T-helper 22 cell (primary cell): ENCODE measurements around the gene DEFB124.
A peak's percentile ranks its signal among the peaks of the same experiment; 100 is the strongest.
"Not testable (repeated sequence)": the region's sequence is repeated elsewhere in the genome, so short reads cannot be mapped to it uniquely, and the experiment has no call there.

Experiments used
- DNase-seq: peaks from one replicate; pipeline ENCODE4 v3.0.0-alpha.2; 2020; ENCODE audit warnings: low read depth

Gene DEFB124, protein sequence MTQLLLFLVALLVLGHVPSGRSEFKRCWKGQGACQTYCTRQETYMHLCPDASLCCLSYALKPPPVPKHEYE

DNA sequence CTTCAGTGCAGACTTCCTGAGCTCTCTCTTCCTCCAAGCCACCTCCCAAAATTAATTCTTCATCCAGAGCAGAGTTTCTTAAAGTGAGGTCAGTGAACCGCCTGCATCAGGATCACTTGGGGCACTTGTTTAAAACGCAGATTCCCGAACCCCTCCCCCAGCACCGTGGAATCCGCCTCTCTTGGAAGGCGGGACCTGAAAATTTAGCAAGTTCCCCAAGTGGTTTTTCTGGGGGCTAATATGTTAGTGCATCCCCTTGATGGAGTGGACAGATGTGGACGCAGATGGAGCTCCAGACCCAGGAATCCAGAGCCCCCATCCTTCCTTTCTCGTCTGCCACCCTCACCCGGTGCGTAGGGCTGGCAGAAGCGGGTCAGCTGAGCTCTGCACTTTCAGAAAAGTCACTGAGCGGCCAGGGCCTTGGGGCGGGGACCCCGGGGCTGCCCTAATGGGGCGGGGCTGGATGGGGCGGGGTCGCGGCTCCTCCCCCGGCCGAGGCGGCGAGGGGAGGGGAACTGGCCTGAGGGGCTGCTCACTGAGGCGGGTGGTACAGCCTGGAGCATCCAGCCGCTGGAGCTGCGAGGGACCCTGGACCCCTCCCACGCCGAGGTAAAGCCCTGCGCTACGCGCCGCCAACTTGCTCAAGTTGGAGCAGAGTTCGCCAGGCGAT is at the start of gene DEFB124, which contains the start of gene REM1:
TSS of gene DEFB124 (minus strand) at position 370 of the 670 bp plus-strand sequence. CDS start 2,114 bp downstream, outside the sequence.
TSS of gene REM1 (plus strand) at position 531 of the 670 bp plus-strand sequence. CDS start 1,158 bp downstream, outside the sequence.
- DNase-seq = no peak

DNA sequence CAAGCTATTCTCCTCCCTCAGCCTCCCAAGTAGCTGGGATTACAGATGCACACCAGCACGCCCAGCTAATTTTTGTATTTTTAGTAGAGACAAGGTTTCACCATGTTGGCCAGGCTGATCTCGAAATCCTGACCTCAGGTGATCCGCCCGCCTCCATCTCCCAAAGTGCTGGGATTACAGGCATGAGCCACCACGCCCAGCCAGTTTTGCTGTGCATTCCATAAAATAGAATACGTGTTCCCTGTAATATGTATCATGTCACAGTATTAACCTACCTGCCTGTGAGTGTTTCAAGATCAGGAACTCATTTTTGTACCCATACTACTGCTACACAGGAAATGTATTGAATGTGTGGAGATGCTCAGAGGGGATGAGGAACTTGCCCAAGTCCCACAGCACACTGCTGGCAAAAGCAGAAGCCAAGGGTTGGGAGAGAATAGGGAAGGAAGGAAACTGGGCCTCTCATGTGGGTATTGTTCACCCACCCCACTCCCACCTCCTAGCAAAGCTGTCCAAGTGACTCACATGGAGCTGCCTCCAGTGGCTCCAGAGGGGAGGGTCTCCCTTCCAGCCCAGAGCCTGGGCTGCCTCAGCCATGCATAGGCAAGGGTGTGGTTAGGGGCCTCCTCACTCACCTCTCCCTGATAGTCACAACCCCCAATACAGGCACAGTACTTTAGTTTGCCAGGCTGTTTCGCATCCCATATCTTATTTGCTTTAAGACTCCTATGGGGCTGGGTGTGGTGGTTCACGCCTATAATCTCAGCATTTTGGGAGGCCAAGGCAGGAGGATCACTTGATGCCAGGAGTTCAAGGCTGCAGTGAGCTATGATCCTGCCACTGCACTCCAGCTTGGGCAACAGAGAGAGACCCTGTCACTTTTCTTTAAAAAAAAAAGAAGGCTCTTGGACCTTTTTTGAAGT is 48.7 kb upstream of the DEFB124 start:
- no peak for DNase-seq

DNA sequence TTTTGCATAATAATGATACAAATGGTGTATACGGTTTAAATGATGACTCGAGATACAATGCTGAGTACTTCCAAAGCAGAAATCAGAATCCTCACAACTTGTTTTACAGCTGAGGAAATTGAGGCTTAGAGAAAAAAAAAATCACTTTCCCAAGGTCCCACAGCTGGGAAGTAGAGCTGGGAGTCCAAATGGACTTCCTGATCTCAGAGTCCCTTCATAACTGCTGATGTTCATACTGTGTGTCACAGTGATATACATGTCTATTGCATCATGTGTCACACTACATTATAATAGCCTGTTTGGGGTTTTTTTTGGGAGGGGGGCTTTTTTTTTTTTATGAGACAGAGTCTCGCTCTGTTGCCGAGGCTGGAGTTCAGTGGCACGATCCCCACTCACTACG is 47.8 kb upstream of the DEFB124 start:
- DNase-seq = no peak

DNA sequence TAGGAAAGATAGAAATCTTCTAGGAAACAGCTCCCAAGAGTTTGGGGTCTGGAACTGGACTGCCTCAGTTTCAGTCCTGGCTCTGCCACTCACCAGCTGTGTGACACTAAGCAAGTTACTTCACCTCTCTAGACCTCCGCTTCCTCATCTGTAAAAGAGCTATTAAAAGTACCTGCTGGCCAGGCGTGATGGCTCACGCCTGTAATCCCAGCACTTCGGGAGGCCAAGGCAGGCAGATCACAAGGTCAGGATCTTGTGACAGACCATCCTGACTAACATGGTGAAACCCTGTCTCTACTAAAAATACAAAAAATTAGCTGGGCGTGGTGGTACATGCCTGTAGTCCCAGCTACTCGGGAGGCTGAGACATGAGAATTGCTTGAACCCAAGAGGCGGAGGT is 46.3 kb upstream of the DEFB124 start:
- not testable (repeated sequence) for DNase-seq

DNA sequence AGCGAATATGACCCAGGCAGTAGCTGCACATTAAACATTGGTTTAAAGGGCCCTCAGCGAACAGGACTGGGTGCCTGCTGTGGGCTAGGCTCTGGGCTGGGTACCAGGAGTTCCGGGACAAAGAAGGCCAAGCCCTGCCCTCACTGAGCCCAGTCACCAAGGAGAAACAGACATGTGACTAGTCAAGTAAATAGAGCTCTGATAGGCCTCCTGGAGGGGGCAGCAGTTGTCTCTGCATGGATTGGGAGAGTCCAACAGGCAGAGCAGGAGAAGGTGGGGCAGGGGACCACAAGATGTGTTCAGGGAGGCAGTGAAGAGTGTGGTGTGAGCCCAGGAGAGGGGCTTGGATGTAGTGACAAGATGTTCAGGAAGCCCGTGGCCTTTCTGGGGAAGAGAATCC is 42.4 kb upstream of the DEFB124 start:
- no peak for DNase-seq

DNA sequence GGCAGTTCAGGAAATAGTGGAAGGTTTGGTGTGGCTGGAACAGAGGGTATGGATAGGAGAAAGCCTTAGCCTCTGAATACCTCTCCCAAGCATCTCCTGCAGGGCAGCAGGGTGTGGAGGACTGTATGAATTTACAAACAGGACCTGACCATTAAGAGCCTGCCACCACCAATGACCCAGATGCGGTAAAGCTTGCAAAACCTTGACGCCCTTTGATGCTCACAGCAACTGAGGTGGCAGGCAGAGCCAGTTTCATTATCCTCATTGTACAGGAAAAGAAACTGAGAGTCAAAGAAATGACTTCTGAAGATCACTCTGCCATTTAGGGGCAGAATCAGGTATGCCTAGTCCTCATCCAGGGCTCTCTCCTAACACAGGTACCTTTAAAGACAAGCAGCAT is 41.7 kb upstream of the DEFB124 start:
- no peak for DNase-seq

DNA sequence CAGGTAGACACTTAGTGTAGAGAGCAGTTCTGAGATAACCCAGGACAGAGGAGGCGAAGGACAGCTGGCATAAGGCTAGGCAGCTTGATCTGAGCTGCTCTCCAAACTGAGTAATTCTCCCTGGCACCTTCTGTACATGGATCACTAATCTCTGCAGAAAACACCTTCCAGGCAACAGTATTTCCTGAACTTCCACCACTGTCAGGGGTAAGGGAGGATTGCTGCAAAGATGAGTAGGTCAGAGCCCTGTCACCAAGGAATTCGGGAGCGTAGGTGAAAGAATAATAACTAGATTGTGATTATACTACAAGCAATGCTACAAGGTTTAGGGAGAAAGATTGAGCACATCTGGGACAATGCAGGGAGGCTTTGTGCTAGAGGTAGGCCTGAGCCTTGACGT is 41.2 kb upstream of the DEFB124 start:
- no peak for DNase-seq

DNA sequence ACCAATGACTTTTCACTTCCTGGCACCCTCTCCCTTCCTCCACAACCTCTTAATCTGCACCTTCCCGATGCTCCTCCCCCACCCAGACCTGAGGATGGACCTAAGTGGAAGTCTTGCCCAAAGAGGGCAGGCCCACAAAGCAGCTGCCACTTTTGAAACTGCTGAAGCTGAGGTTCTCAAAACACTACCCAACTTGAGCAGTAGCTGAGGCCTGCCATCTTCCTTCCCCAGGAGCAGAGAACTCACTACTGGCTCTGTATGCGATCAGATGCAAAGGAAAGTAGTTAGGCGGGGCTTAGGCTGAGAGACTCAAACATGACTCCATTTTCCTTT is 40.8 kb upstream of the DEFB124 start:
- DNase-seq = no peak

DNA sequence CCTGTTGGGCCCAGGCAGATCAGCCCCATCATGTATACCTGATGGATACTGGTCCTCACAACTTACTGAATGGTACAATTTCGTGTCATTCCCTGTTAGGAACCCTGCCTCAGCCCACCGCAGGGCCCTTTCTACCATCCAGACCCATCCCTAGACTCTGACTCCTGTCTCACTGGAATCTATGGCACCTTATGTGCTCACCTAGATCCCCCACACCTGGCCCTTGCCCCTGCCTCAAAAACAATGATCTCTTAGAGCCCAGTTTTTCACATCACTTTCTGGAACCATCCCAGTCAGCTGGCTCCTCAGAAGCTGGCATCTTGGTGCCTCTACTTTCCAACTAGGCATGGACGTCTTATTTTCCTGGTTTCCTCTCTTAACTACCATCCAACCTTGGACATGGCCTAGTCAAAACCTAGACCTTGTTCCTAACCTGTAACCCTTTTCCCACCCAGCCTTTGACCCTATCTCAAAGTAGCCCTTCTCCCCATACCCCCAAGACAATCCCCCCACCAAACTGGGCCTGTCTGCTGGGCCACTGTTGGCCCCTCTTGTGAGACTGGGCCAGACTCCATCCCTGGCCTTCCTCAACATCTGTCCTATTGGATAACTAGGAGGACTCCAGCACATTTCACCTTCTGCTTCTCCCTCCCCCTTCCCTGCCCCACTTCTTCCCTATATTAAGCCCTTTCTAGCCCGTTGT is 40.3 kb upstream of the DEFB124 start:
- no peak for DNase-seq

DNA sequence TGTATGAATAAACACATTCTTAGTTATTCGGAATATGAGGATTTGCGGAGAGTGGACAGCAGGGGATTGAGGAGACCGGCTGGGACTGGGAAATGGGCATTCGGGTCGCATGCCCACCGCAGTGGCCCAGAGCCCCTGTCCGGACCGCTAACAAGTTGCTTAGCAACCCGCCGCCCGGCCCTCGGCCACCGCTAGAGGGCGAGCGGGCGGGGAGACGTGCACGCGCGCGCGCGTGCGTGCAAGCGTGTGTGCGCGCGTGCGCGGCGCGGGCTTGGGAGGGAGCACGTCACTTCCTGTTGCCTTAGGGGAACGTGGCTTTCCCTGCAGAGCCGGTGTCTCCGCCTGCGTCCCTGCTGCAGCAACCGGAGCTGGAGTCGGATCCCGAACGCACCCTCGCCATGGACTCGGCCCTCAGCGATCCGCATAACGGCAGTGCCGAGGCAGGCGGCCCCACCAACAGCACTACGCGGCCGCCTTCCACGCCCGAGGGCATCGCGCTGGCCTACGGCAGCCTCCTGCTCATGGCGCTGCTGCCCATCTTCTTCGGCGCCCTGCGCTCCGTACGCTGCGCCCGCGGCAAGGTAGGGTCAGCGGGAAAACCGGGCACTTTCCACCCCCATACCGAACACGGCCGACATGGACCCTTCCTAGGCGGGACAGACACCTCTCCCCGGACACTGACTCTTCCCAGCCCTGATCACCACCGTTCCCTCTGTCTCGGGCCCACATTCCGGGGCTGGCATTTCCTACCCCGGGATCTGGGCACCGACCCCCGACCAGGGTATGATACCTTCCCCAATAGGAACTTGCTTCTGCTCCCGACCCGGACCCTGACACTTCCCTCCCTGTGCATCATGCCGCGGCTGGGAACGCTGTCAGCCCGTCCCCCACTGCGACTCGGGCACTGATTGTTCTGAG is 39.5 kb upstream of the DEFB124 start, which contains the start of gene HM13:
TSS of gene HM13 (plus strand) at position 289 of the 918 bp plus-strand sequence. CDS start at position 399, 110 bp downstream.
- peak; percentile 78 for DNase-seq

DNA sequence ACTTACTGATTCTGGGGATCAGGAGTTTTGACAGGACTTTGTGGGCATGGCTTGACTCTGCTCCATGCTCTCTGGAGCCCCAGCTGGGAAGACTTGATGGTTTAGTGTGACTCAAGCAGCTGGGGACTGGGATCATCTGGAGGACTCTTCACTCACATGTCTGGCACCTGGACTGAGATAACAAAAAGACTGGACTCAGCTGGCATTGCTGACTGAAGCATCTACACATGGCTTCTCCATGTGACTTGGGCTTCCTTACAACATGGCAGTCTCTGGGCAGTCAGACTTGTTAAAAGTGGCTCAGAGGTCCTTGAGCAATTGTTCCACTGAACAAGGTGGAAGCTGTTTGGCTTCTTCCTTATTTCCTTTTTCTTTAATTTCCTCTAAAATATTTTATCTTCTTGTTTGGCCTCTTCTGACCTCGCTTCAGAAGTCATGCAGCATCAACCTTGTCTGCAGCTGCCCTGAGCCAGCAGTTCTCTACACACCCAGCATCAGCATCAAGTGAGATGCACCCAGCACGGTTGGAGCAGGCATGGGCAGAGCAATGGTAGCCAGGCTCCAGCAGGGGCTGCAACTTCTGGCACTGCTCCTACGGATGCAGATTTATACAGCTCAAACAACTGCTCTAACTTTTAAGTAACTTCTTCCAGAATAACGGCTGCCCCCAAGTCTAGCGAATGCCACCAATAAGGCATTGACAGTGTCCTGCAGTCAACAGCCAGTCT is 33.8 kb upstream of the DEFB124 start:
- no peak for DNase-seq

DNA sequence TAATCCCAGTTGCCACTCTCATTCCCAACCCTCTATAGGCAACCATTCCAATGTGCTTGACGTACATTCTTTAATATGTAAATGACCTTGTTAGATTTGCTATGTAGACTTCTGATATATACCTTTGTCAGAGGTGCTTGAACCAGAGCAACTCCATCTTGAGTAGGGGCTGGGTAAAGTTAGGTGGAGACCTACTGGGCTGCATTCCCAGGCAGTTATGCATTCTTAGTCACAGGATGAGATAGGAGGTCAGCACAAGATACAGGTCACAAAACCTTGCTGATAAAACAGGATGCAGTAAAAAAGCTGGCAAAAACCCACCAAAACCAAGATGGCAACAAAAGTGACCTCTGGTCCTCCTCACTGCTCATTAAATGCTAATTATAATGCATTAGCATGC is 31.0 kb upstream of the DEFB124 start:
- no peak for DNase-seq

DNA sequence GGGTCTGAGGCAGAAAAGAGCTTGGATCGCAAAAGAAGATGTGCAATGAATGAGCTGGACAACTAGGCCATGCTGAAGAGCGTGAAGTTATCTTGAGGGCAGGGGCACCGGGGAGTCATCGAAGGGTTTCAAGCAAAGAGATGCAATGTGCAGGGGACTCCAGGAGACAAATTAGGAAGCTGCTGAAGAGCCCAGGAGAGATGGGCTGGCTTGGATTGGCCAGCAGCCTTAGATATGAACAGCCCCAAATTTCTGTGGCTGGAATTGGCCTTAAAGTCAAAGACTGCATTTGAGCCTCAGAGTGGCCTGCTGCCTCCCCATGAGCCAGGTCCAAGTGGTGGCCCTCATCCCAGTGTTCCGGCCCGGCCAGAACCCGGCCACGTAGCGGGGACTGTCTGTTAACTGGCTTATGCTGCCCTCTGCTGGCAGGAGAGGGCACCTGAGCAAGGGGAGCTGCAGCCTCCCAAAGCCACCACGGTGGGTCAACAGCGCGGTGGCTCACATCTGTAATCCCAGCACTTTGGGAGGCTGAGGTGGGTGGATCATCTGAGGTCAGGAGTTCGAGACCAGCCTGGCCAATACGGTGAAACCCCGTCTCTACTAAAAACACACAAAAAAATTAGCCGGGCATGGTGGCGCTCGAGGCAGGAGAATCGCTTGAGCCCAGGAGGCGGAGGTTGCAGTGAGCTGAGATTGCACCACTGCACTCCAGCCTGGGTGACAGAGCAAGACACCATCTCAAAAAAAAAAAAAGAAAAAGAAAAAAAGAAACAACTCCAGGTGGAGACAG is 28.2 kb upstream of the DEFB124 start:
- peak; percentile 48 for DNase-seq

DNA sequence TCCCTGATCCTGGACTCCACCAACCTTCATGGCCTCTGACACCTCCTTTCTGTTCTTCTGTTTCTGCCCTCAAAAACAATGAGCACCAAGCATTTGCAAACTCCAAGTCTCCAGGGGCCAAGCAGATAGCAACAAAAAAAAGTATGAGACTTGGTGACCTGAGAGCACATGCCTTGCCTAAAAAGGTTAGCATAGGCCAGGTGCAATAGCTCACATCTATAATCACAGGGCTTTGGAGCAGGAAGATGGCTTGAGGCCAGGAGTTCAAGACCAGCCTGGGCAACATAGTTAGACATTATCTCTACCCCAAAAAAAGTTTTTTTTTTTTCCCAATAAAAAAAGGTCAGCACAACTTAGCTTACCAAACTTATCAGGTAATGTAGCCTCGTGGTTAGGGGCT is 25.6 kb upstream of the DEFB124 start:
- DNase-seq = no peak

DNA sequence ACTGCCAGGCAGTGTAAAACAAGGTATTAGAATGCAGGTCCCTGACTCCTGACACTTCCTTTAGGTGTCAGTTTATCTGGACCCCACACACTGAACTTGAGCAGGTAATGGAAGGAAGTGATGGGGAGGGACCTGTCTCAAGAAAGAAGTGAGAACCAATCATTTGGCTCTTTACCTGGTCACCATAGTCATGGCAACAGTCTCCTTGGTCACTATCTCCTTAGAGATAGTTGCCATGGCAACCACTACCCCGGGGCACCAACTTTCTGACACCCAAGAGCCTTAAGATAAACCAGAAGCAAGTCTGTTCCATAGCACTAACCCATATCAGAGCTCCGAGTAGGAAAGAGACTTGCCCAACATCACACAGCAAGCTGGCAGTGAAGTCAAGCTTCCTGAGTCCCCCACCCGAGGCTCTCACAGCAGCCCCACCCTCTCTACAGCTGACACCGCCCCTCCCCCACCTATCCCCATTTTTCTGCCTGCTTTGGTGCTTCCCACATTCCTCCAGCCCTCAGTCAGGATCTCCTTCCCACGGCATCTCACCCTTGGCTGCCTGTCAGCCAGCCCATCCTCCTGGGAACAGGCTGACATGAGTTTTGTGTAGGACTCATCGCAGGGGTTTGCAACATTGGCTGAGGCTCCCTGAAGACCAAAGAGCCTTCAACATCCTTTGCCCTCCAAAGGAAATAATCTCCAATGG is 23.1 kb upstream of the DEFB124 start:
- no peak for DNase-seq

DNA sequence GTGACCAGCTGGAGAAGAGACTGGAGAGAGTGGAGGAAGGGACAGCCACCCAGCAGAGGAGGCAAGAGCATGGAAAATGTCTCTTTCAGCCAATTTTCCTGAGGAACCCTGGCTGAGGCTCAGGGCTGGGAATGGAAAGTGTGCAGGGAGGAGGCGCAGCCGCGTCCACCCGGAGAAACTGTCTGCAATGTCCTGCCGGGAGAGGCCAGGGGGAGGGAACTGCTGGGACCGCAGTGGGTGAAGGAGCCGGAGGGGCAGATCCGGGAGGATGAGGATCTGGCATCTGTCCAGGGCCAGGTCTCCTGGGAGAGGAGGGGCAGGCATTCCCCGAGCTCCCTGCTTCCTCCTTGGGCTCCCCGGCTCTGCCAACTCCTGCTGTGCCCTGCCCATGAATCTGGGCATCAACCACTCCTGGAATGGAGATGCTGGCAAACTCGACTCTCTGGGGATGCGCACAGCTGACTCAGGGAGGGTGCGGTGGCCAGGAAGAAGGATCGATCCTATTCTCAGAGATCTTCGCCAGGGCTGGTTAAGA is 21.9 kb upstream of the DEFB124 start:
- no peak for DNase-seq

DNA sequence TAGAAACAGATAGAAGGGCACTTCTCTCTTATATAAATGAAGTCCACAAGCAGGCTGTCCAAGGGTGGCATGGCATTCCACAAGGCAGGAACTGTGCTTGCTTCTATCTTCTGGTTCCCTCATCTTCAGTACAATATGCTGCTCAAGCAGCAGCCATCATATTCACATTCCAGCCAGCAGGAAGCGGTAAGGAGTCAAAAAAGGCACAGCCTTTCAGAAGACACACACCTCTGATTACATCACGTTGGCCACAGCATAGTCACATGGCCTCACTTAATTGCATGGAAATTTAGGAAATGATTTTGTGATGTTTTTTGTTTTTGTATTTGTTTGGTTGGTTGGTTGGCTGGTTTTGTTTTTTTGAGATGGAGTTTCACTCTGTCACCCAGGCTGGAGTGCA is 19.2 kb upstream of the DEFB124 start:
- no peak for DNase-seq

DNA sequence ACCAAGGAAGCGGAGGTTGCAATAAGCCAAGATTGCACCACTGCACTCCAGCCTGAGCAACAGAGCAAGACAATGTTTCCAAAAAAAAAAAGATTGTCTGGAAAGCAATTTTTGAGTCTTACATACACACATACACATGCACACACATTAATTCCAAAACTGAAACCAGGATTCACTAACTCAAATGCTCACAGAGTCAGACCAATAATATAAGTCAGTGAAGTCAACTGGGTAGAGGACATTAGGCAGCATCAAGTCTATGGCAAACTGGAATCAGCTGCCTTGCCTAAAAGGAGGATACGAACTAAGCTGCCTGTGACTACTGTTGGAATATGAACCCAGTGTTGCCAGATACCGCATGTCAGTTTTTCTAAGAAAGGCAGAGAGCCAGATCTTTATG is 15.8 kb upstream of the DEFB124 start:
- no peak for DNase-seq

DNA sequence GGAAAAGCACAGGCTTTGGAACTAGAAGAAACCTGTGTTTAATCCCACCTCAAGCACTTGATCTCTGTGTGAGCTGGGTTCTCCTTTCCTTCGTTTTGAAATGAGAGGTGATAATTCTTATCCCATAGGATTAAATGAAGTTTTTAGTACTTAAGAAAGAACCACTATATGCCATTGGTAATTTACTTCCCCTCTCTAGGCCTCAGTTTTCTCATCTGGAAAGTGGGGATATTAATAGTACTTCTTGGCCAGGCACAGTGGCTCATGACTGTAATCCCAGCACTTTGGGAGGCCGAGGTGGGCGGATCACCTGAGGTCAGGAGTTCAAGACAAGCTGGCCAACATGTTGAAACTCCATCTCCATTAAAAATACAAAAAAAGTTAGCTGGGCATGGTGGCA is 14.2 kb upstream of the DEFB124 start:
- no peak for DNase-seq
